ENCODE data around the gene EMC10.

GRCh38 chr19:50455992-50456391 is 20.3 kb upstream of the EMC10 start:
- TF ChIP-seq POLR2AphosphoS5 (IDR thresholded peaks at IDR 0.05; ENCODE audit: borderline replicate concordance, low read depth, low read length): no peak
- no peak for TF ChIP-seq FOXP2 (optimal IDR thresholded peaks at IDR 0.05; ENCODE audit: control extremely low read depth, extremely low read length, insufficient read depth)
